Liver (tissue), 3 donors: ENCODE results near the gene TACR2.

ENCODE experiments used
- EGR1 ChIP-seq, 2 donors: IDR thresholded peaks; 2 replicates each; pipeline ENCODE4 v1.6.1; 2016 to 2018; ENCODE audit warnings: antibody characterized with exemption in 2 of 2, low read depth in 2 of 2
- HNF4A ChIP-seq, 2 donors: conservative IDR thresholded peaks; 2 replicates each; pipeline ENCODE4 v1.6.1; 2016; ENCODE audit warnings: antibody characterized with exemption in 2 of 2, mild to moderate bottlenecking in 2 of 2
- JUND ChIP-seq, 2 donors: IDR thresholded peaks; 2 replicates each; pipeline ENCODE4 v1.6.1; 2016; ENCODE audit warnings: antibody characterized with exemption in 2 of 2
- NR2F2 ChIP-seq: IDR thresholded peaks from 2 replicates; pipeline ENCODE4 v1.6.1; 2016; ENCODE audit warnings: antibody characterized with exemption
- RAD21 ChIP-seq, 2 donors: IDR thresholded peaks; 2 replicates each; pipeline ENCODE4 v1.6.1; 2016; ENCODE audit warnings: antibody characterized with exemption in 2 of 2, mild to moderate bottlenecking in 2 of 2
- RXRA ChIP-seq, 2 donors: IDR thresholded peaks; 2 replicates each; pipeline ENCODE4 v1.6.1; 2017 to 2018; ENCODE audit warnings: antibody characterized with exemption in 2 of 2, mild to moderate bottlenecking in 1 of 2
- SP1 ChIP-seq: IDR thresholded peaks from 2 replicates; pipeline ENCODE4 v1.6.1; 2018; ENCODE audit warnings: antibody characterized with exemption, mild to moderate bottlenecking
- TAF1 ChIP-seq: conservative IDR thresholded peaks from 2 replicates; pipeline ENCODE4 v1.6.1; 2016; ENCODE audit warnings: antibody characterized with exemption, mild to moderate bottlenecking
- YY1 ChIP-seq: IDR thresholded peaks from 2 replicates; pipeline ENCODE4 v1.6.1; 2016; ENCODE audit warnings: antibody characterized with exemption, mild to moderate bottlenecking
- TF ChIP-seq, protein P1 (sequence below): fragments of 150-350 bp; IDR thresholded peaks from 2 replicates; pipeline ENCODE4 v1.5.1; 2017; ENCODE audit warnings: improper control_type of control experiment, low read depth, low read length; ENCODE audit not compliant: missing input control
- TF ChIP-seq, protein P2 (sequence below): IDR thresholded peaks from 2 replicates; pipeline ENCODE4 v1.6.1; 2016; ENCODE audit warnings: antibody characterized with exemption
- TF ChIP-seq, protein P3 (sequence below): IDR thresholded peaks from 2 replicates; pipeline ENCODE4 v1.6.1; 2016; ENCODE audit warnings: antibody characterized with exemption, mild to moderate bottlenecking
- TF ChIP-seq, protein P4 (sequence below): IDR thresholded peaks from 2 replicates; pipeline ENCODE4 v1.6.1; 2016; ENCODE audit warnings: antibody characterized with exemption
- donor health status: healthy.
- donor health status: healthy.

DNA sequence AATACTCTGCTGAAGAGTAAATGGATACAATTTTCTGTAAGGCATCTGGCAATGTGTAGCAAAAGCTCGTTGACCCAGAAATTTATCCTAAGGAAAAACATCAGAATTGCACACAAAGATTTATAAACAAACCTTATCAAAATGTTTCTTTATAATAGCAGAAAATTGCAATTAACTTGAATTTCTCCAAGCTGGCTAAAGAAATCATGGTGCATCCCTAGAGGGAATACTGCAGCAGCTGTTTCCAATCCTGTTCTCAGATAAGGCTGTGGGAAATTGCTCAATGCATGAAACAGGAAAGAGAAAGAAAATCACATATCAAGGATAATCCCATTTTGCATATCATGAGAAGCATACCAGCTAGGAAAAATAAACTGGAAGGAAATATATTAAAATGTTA lies 18.7 kb downstream of the TACR2 start:
- TF ChIP-seq, protein P1, sequence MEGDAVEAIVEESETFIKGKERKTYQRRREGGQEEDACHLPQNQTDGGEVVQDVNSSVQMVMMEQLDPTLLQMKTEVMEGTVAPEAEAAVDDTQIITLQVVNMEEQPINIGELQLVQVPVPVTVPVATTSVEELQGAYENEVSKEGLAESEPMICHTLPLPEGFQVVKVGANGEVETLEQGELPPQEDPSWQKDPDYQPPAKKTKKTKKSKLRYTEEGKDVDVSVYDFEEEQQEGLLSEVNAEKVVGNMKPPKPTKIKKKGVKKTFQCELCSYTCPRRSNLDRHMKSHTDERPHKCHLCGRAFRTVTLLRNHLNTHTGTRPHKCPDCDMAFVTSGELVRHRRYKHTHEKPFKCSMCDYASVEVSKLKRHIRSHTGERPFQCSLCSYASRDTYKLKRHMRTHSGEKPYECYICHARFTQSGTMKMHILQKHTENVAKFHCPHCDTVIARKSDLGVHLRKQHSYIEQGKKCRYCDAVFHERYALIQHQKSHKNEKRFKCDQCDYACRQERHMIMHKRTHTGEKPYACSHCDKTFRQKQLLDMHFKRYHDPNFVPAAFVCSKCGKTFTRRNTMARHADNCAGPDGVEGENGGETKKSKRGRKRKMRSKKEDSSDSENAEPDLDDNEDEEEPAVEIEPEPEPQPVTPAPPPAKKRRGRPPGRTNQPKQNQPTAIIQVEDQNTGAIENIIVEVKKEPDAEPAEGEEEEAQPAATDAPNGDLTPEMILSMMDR: no peak
- TF ChIP-seq TAF1 (no peak), YY1 (no peak), NR2F2 (no peak), HNF4A (conservative IDR thresholded peaks at IDR 0.05) (no peak), EGR1 (IDR thresholded peaks at IDR 0.05; ENCODE audit: low read depth in 2 of 2) (no peak), RAD21 (IDR thresholded peaks at IDR 0.05) (no peak), RXRA (IDR thresholded peaks at IDR 0.05) (no peak), SP1 (no peak), JUND (IDR thresholded peaks at IDR 0.05) (no peak)
- TF ChIP-seq, protein P2, sequence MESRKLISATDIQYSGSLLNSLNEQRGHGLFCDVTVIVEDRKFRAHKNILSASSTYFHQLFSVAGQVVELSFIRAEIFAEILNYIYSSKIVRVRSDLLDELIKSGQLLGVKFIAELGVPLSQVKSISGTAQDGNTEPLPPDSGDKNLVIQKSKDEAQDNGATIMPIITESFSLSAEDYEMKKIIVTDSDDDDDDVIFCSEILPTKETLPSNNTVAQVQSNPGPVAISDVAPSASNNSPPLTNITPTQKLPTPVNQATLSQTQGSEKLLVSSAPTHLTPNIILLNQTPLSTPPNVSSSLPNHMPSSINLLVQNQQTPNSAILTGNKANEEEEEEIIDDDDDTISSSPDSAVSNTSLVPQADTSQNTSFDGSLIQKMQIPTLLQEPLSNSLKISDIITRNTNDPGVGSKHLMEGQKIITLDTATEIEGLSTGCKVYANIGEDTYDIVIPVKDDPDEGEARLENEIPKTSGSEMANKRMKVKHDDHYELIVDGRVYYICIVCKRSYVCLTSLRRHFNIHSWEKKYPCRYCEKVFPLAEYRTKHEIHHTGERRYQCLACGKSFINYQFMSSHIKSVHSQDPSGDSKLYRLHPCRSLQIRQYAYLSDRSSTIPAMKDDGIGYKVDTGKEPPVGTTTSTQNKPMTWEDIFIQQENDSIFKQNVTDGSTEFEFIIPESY: no peak
- TF ChIP-seq, protein P3, sequence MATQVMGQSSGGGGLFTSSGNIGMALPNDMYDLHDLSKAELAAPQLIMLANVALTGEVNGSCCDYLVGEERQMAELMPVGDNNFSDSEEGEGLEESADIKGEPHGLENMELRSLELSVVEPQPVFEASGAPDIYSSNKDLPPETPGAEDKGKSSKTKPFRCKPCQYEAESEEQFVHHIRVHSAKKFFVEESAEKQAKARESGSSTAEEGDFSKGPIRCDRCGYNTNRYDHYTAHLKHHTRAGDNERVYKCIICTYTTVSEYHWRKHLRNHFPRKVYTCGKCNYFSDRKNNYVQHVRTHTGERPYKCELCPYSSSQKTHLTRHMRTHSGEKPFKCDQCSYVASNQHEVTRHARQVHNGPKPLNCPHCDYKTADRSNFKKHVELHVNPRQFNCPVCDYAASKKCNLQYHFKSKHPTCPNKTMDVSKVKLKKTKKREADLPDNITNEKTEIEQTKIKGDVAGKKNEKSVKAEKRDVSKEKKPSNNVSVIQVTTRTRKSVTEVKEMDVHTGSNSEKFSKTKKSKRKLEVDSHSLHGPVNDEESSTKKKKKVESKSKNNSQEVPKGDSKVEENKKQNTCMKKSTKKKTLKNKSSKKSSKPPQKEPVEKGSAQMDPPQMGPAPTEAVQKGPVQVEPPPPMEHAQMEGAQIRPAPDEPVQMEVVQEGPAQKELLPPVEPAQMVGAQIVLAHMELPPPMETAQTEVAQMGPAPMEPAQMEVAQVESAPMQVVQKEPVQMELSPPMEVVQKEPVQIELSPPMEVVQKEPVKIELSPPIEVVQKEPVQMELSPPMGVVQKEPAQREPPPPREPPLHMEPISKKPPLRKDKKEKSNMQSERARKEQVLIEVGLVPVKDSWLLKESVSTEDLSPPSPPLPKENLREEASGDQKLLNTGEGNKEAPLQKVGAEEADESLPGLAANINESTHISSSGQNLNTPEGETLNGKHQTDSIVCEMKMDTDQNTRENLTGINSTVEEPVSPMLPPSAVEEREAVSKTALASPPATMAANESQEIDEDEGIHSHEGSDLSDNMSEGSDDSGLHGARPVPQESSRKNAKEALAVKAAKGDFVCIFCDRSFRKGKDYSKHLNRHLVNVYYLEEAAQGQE: no peak
- TF ChIP-seq, protein P4, sequence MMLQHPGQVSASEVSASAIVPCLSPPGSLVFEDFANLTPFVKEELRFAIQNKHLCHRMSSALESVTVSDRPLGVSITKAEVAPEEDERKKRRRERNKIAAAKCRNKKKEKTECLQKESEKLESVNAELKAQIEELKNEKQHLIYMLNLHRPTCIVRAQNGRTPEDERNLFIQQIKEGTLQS: no peak
